Pancreas (tissue), 10 donors: Measurements from ENCODE around the gene MLLT10. TPM values are rescaled to one million over a fixed set of nuclear protein-coding genes. Genes with fewer than 3 reads are reported as not detected.
"Not testable (repeated sequence)": the region's sequence is repeated elsewhere in the genome, so short reads cannot be mapped to it uniquely, and the experiment has no call there.

ENCODE experiments used
- ATAC-seq, 4 donors: fragments of 200-7000 bp; cut with Tn5 transposase; one replicate each; pipeline versions ENCODE4 v1.8.0 to v1.9.1; 2020; ENCODE audit warnings: mild to moderate bottlenecking in 4 of 4, moderate library complexity in 4 of 4
- DNase-seq, 6 donors: peaks; one replicate each; pipeline ENCODE4 v3.0.0-alpha.2; 2020
- FAIRE-seq: peaks from 2 replicates; lab custom pipeline; 2012; peaks lifted over from hg19 to GRCh38; lab: Jason Lieb, UNC
- H3K27ac ChIP-seq, 4 donors: fragments of 200-600 bp; sonication (generic); 1 replicate in 3 of 4; 2 replicates in 1 of 4; pipeline versions ENCODE4 v1.5.0 to v1.8.0; 2020
- H3K27me3 ChIP-seq, 4 donors: fragments of 200-600 bp; one replicate each; pipeline ENCODE4 v1.8.0; 2021
- H3K36me3 ChIP-seq, 3 donors: fragments of 200-600 bp; sonication (generic) in 1 of 3; one replicate each; pipeline versions ENCODE4 v1.5.0 to v1.8.0; 2020 to 2021
- H3K4me1 ChIP-seq, 3 donors: fragments of 200-600 bp; one replicate each; pipeline ENCODE4 v1.8.0; 2021
- H3K4me3 ChIP-seq, 4 donors: fragments of 200-600 bp; sonication (generic) in 2 of 4; one replicate each; pipeline versions ENCODE4 v1.5.0 to v1.8.0; 2020 to 2021
- H3K9me3 ChIP-seq, 4 donors: fragments of 200-600 bp; one replicate each; pipeline ENCODE4 v1.8.0; 2021
- WGBS, 2 donors: extraction: QIAGEN DNeasy Blood & Tissue Kit; methylation state at CpG; one replicate each; pipeline ENCODE4 v1.1.7; 2013; 5-methylcytosine and 5-hydroxymethylcytosine counted together
- intact Hi-C, 3 donors: fragments of 100-400 bp; cut with DNase I; formaldehyde crosslinking; loops; one replicate each; pipeline versions ENCODE4 v1.11.1 to v1.14.2; 2022
- polyA plus RNA-seq, 2 donors: library from polyadenylated mRNA; stranded (reverse); fragments of 200-250 nt; gene quantifications; one replicate each; pipeline ENCODE4 v1.2.3, GENCODE V29; 2013
- total RNA-seq, 6 donors: library from RNA; stranded (reverse); fragmentation: NEBNext Ultra II Directional in 4 of 6; extraction: Animal tissue kit (Norgen Biotek cat#: 25700) in 4 of 6; gene quantifications; one replicate each; pipeline versions ENCODE4 v1.2.1 to v1.2.4, GENCODE V29; 2021 to 2023
- TF ChIP-seq, protein P1 (sequence below), 4 donors: fragments of 200-600 bp; sonication (generic) in 3 of 4; IDR thresholded peaks; one replicate each; pipeline versions ENCODE4 v1.5.0 to v1.8.0; 2021; ENCODE audit warnings: antibody characterized with exemption in 4 of 4
- donor health status: healthy with polysubstance abuse.
- donor health status: DM: no; HTN: no; CAD: no; lungs with moderate emphysema.
- donor health status: DM: no; HTN: no; CAD: no.
- donor health status: control.
- donor health status: control.
- donor health status: Bipolar disorder and iron deficiency.
- donor health status: DM: yes; HTN: yes; CAD: no.
- donor health status: DM: no; HTN: no; CAD: no.
- donor health status: DM: no; HTN: no; CAD: no.
- donor health status: DM: yes; HTN: yes; CAD: no.

The MLLT10 gene
- total and polyA plus RNA-seq, 8 donors: 10.7 to 25.1 (median 15.0) TPM

DNA sequence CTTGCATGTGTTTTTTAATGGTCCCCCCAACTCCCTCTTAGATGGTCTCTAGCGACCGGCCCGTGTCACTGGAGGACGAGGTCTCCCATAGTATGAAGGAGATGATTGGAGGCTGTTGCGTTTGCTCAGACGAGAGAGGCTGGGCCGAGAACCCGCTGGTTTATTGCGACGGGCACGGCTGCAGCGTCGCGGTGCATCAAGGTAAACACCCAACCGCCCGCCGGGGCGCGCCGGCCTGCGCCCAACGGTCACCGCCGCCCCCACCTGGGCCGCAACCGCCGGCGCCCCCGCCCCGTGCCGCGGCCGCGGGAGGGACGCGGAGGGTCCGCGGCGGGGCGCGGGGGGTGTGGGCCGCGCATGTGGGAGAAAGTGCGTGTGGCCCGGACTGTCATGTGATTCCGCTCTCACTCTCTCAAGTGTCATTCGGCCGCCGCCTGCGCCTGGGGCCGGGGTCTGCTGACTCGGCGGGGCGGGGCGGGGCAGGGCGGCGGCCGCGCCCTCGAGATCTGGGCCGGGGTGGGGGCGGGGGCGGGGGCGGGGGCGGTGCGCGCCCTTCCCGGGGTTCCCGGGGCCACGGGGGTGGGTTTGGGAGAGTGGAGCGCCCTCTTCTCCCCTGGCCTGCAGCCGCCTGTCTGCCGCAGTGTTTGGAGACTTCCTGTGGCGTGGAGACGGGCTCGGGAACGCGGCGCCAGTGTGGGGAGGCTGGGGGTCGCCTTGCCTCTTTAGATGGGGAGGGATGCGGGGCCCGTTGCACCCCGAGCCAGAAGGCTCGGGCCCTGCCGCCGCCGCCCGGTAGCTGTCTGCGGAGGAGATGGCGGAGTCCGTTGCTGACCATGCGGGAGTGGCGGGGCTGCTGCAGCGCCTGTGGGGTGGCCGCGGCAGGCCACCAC, 817 bp downstream of the MLLT10 start:
- H3K27ac ChIP-seq: peak overlapping the region; percentile 94 to 99 (median 98)
- peak overlapping the region; percentile 61 to 74 (median 66) for H3K4me3 ChIP-seq
- peaks cover 0 to 5% (median 0%) of the 10 kb centered on the region in 3 donors for H3K36me3 ChIP-seq
- peak in 3 of 4 donors; percentile 5 to 15 (median 14) for ATAC-seq
- no peak for FAIRE-seq
- TF ChIP-seq, protein P1, sequence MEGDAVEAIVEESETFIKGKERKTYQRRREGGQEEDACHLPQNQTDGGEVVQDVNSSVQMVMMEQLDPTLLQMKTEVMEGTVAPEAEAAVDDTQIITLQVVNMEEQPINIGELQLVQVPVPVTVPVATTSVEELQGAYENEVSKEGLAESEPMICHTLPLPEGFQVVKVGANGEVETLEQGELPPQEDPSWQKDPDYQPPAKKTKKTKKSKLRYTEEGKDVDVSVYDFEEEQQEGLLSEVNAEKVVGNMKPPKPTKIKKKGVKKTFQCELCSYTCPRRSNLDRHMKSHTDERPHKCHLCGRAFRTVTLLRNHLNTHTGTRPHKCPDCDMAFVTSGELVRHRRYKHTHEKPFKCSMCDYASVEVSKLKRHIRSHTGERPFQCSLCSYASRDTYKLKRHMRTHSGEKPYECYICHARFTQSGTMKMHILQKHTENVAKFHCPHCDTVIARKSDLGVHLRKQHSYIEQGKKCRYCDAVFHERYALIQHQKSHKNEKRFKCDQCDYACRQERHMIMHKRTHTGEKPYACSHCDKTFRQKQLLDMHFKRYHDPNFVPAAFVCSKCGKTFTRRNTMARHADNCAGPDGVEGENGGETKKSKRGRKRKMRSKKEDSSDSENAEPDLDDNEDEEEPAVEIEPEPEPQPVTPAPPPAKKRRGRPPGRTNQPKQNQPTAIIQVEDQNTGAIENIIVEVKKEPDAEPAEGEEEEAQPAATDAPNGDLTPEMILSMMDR (IDR thresholded peaks at IDR 0.05): no peak
- H3K4me1 ChIP-seq: peaks cover 15 to 30% (median 16%) of the 10 kb centered on the region in 3 donors
- DNase-seq: peak; percentile 45 to 84 (median 64)
- no peaks in the 10 kb centered on the region for H3K27me3 ChIP-seq
- H3K9me3 ChIP-seq: no peaks in the 10 kb centered on the region
- intact Hi-C loops: no loop called here
- 1% methylated on average over 44 to 96 of the region's 96 CpGs for WGBS, 2 donors

DNA sequence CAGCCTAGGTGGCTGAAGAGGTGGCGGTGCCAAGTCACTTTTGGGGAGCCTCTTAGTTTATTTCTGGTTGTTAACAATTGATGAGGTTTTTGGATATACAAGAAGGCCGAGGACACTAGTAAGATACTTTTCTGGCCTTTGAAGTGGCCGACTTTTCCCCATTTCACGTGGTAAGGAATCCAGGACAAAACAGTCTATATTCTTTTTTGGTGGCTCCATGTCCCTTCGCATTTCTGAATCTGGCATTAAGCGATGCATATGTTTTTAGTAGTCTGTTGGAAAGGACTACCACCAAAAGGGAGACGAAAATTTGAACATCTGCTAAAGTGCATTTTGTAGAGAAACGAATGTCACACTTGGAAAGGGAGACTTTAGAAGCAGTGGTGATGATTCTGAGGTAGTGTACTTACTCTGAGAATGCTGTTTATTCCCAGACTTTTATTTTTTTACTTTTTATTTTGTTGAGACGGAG, 1.5 kb downstream of the MLLT10 start:
- H3K27ac ChIP-seq: peak overlapping the region; percentile 32 to 99 (median 98)
- TF ChIP-seq, protein P1 (IDR thresholded peaks at IDR 0.05): no peak
- WGBS, 2 donors: 19 to 22% methylated on average over 9 of the region's 9 CpGs
- no peaks in the 10 kb centered on the region for H3K27me3 ChIP-seq
- DNase-seq: no peak
- peaks cover 15 to 30% (median 16%) of the 10 kb centered on the region in 3 donors for H3K4me1 ChIP-seq
- no peaks in the 10 kb centered on the region for H3K9me3 ChIP-seq
- peaks cover 0 to 12% (median 2%) of the 10 kb centered on the region in 3 donors for H3K36me3 ChIP-seq
- intact Hi-C loops: no loop called here
- peak overlapping the region; percentile 61 to 74 (median 66) for H3K4me3 ChIP-seq
- FAIRE-seq: no peak
- ATAC-seq: no peak

- WGBS, 2 donors: 89 to 93% methylated on average over 9 of the region's 9 CpGs
- ATAC-seq, H3K27me3 ChIP-seq, DNase-seq, intact Hi-C loops, FAIRE-seq, H3K27ac ChIP-seq, H3K9me3 ChIP-seq, H3K4me3 ChIP-seq: not testable (repeated sequence)
- Histone ChIP-seq H3K36me3 (peaks cover 0 to 17% (median 5%) of the 10 kb centered on the region in 3 donors), H3K4me1 (peaks cover 14 to 25% (median 15%) of the 10 kb centered on the region in 3 donors)
These were observed 1.9 kb downstream of the MLLT10 start for GRCh38 chr10:21535976-21536375.

DNA sequence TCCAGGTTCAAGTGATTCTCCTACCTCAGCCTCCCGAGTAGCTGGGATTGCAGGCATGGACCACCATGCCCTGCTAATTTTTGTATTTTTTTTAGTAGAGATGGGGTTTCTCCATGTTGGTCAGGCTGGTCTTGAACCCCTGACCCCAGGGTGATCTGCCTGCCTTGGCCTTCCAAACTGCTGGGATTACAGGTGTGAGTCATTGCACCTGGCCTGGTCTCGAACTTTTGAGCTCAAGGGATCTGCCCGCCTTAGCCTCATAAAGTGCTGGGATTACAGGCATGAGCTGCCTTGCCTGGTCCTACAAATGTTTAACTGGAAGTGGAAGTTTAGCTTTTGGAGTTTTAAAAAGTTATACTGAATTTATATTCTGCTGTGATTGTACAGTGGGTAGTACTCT, 2.8 kb downstream of the MLLT10 start:
- TF ChIP-seq, protein P1 (IDR thresholded peaks at IDR 0.05): no peak
- no peaks in the 10 kb centered on the region for H3K9me3 ChIP-seq
- H3K4me1 ChIP-seq: peaks cover 6 to 18% (median 15%) of the 10 kb centered on the region in 3 donors
- no peaks in the 10 kb centered on the region for H3K27me3 ChIP-seq
- H3K36me3 ChIP-seq: peaks cover 0 to 26% (median 5%) of the 10 kb centered on the region in 3 donors
- intact Hi-C loops: no loop called here
- DNase-seq (no peak), FAIRE-seq (no peak), ATAC-seq (no peak)
- H3K27ac ChIP-seq: no peak overlapping the region
- 80 to 84% methylated on average over 3 of the region's 3 CpGs for WGBS, 2 donors
- no peak overlapping the region for H3K4me3 ChIP-seq

GRCh38 chr10:21540701-21541100, 6.7 kb downstream of the MLLT10 start:
- H3K27ac ChIP-seq, FAIRE-seq, H3K9me3 ChIP-seq, H3K4me3 ChIP-seq, H3K4me1 ChIP-seq, ATAC-seq, DNase-seq, intact Hi-C loops, H3K27me3 ChIP-seq: not testable (repeated sequence)
- H3K36me3 ChIP-seq: peaks cover 5 to 60% (median 6%) of the 10 kb centered on the region in 3 donors
- WGBS, 2 donors: 97% methylated on average over 4 of the region's 4 CpGs
